OCI-LY1 (cell line): ENCODE data around the gene ASB7.

Source experiments
- H2AFZ ChIP-seq: fragments of 200-600 bp; sonication (generic), shearing (Covaris generic); 2 replicates; pipeline ENCODE4 v1.6.0; 2014; ENCODE audit warnings: antibody characterized with exemption, mild to moderate bottlenecking, low read length
- H3F3A ChIP-seq: fragments of 200-600 bp; sonication (generic), shearing (Covaris generic); 2 replicates; pipeline ENCODE4 v1.6.0; 2014; ENCODE audit warnings: mild to moderate bottlenecking, antibody characterized with exemption, low read length, moderate library complexity; ENCODE audit not compliant: insufficient read depth
- H3K27ac ChIP-seq: fragments of 200-600 bp; sonication (generic); 2 replicates; pipeline ENCODE4 v1.5.1; 2014; ENCODE audit warnings: low read length, mixed run types, mild to moderate bottlenecking, low read depth; ENCODE audit not compliant: poor library complexity, severe bottlenecking
- H3K27me3 ChIP-seq: fragments of 200-600 bp; sonication (generic); 2 replicates; pipeline ENCODE4 v1.6.0; 2014; ENCODE audit warnings: antibody characterized with exemption, mild to moderate bottlenecking, low read length, moderate library complexity; ENCODE audit not compliant: insufficient read depth
- H3K36me3 ChIP-seq: fragments of 200-600 bp; sonication (generic); 2 replicates; pipeline ENCODE4 v1.6.1; 2014; ENCODE audit warnings: mild to moderate bottlenecking, antibody characterized with exemption, low read length, moderate library complexity, mixed read lengths; ENCODE audit not compliant: insufficient read depth
- H3K4me1 ChIP-seq: fragments of 200-600 bp; sonication (generic); 2 replicates; pipeline ENCODE4 v1.5.1; 2014; ENCODE audit warnings: mild to moderate bottlenecking, low read length, moderate library complexity; ENCODE audit not compliant: insufficient read depth, severe bottlenecking
- H3K4me2 ChIP-seq: fragments of 200-600 bp; sonication (generic), shearing (Covaris generic); 2 replicates; pipeline ENCODE4 v1.6.1; 2014; ENCODE audit warnings: low read length
- H3K4me3 ChIP-seq: fragments of 200-600 bp; sonication (generic); 2 replicates; pipeline ENCODE4 v1.5.1; 2014; ENCODE audit warnings: low read length, low read depth, mild to moderate bottlenecking, mixed read lengths; ENCODE audit not compliant: poor library complexity, severe bottlenecking
- H3K79me2 ChIP-seq: fragments of 200-600 bp; shearing (Covaris generic); 2 replicates; pipeline ENCODE4 v1.6.1; 2016; ENCODE audit warnings: mixed run types, low read length, mixed read lengths; ENCODE audit not compliant: insufficient read depth
- H3K9ac ChIP-seq: fragments of 200-600 bp; sonication (generic), shearing (Covaris generic); 2 replicates; pipeline ENCODE4 v1.6.1; 2014; ENCODE audit warnings: mild to moderate bottlenecking, low read length, mixed read lengths
- H3K9me2 ChIP-seq: fragments of 200-600 bp; sonication (generic), shearing (Covaris generic); 2 replicates; pipeline ENCODE4 v1.6.1; 2014; ENCODE audit warnings: low read depth, mild to moderate bottlenecking, low read length, mixed read lengths
- H3K9me3 ChIP-seq: fragments of 200-600 bp; shearing (Covaris generic); 2 replicates; pipeline ENCODE4 v1.6.1; 2014; ENCODE audit warnings: low read length, mixed read lengths
- H4K20me1 ChIP-seq: fragments of 200-600 bp; sonication (generic), shearing (Covaris generic); 2 replicates; pipeline ENCODE4 v1.6.0; 2016; ENCODE audit warnings: mild to moderate bottlenecking, low read length; ENCODE audit not compliant: insufficient read depth
- CTCF ChIP-seq: fragments of 200-600 bp; sonication (generic), shearing (Covaris generic); IDR thresholded peaks from 2 replicates; pipeline ENCODE4 v1.5.1; 2017; ENCODE audit warnings: mild to moderate bottlenecking, antibody characterized with exemption, low read length, moderate library complexity, mixed read lengths
- EZH2 ChIP-seq: fragments of 200-600 bp; sonication (generic), shearing (Covaris generic); IDR thresholded peaks from 2 replicates; pipeline ENCODE4 v1.8.0; 2017; ENCODE audit warnings: borderline replicate concordance, mixed run types, mild to moderate bottlenecking, antibody characterized with exemption, low read length, moderate library complexity, mixed read lengths

The ASB7 gene

GRCh38 chr15:100635406-100636071, 33.1 kb downstream of the ASB7 start:
- Histone ChIP-seq H2AFZ (no peak overlapping the region), H3F3A (no peaks in the 10 kb centered on the region), H3K4me3 (no peak overlapping the region), H3K27me3 (no peaks in the 10 kb centered on the region), H3K9me2 (no peaks in the 10 kb centered on the region), H3K9ac (no peak overlapping the region), H3K9me3 (no peaks in the 10 kb centered on the region), H3K27ac (no peak overlapping the region), H4K20me1 (no peaks in the 10 kb centered on the region), H3K4me1 (no peaks in the 10 kb centered on the region), H3K4me2 (no peak overlapping the region), H3K79me2 (peaks cover 18% of the 10 kb centered on the region; the same call in 1 of the 2 replicates), H3K36me3 (peaks cover 18% of the 10 kb centered on the region; the same call in 1 of the 2 replicates)
- no peak for TF ChIP-seq EZH2
- no peak for TF ChIP-seq CTCF

GRCh38 chr15:100638177-100638730, 35.9 kb downstream of the ASB7 start:
- Histone ChIP-seq H3K9me3 (no peaks in the 10 kb centered on the region), H3K4me3 (no peak overlapping the region), H3K9me2 (no peaks in the 10 kb centered on the region), H3K79me2 (peaks cover 20% of the 10 kb centered on the region; the same call in 1 of the 2 replicates), H3K9ac (no peak overlapping the region), H3K36me3 (no peaks in the 10 kb centered on the region), H3K4me2 (no peak overlapping the region), H3K27ac (no peak overlapping the region), H3F3A (no peaks in the 10 kb centered on the region), H4K20me1 (no peaks in the 10 kb centered on the region), H2AFZ (no peak overlapping the region), H3K27me3 (no peaks in the 10 kb centered on the region), H3K4me1 (no peaks in the 10 kb centered on the region)
- TF ChIP-seq EZH2 (no peak), CTCF (no peak)

GRCh38 chr15:100642213-100642949, 40.0 kb downstream of the ASB7 start:
- no peaks in the 10 kb centered on the region for H3K9me2 ChIP-seq
- H3K9ac ChIP-seq = no peak overlapping the region
- H4K20me1 ChIP-seq = no peaks in the 10 kb centered on the region
- H3K4me3 ChIP-seq = no peak overlapping the region
- H3F3A ChIP-seq = no peaks in the 10 kb centered on the region
- H3K4me2 ChIP-seq = no peak overlapping the region
- H3K27me3 ChIP-seq = no peaks in the 10 kb centered on the region
- H3K27ac ChIP-seq = no peak overlapping the region
- no peaks in the 10 kb centered on the region for H3K9me3 ChIP-seq
- no peaks in the 10 kb centered on the region for H3K36me3 ChIP-seq
- TF ChIP-seq CTCF (no peak), EZH2 (no peak)
- peaks cover 20% of the 10 kb centered on the region; the same call in 1 of the 2 replicates for H3K79me2 ChIP-seq
- no peak overlapping the region for H2AFZ ChIP-seq
- no peaks in the 10 kb centered on the region for H3K4me1 ChIP-seq
